Endothelial cell of umbilical vein (primary cell): ENCODE data around the gene ZFYVE9.

Experiments used
- EZH2 ChIP-seq: IDR thresholded peaks from 2 replicates; pipeline ENCODE4 v1.6.1; 2012; ENCODE audit warnings: borderline replicate concordance, low read depth, mild to moderate bottlenecking, moderate library complexity, low read length, inconsistent platforms; ENCODE audit not compliant: severe bottlenecking
- FOS ChIP-seq: IDR thresholded peaks from 2 replicates; pipeline ENCODE4 v1.6.1; 2011; ENCODE audit warnings: mild to moderate bottlenecking, low read length, moderate library complexity, borderline replicate concordance; ENCODE audit not compliant: insufficient read depth
- GATA2 ChIP-seq: IDR thresholded peaks from 2 replicates; pipeline ENCODE4 v1.7.0; 2011; ENCODE audit warnings: low read depth, mild to moderate bottlenecking, moderate library complexity, mixed read lengths, low read length; ENCODE audit not compliant: insufficient read length, insufficient read depth
- JUN ChIP-seq: IDR thresholded peaks from 2 replicates; pipeline ENCODE4 v1.6.1; 2011; ENCODE audit warnings: borderline replicate concordance, low read depth; ENCODE audit not compliant: insufficient read length, insufficient read depth
- MYC ChIP-seq: IDR thresholded peaks from one replicate; pipeline ENCODE4 v1.6.1; 2011; ENCODE audit warnings: mild to moderate bottlenecking, low read depth, low read length
- POLR2A ChIP-seq: IDR thresholded peaks from 2 replicates; pipeline ENCODE4 v1.6.1; 2012; ENCODE audit warnings: low read depth, mild to moderate bottlenecking, control low read depth, low read length
- POLR2AphosphoS5 ChIP-seq: IDR thresholded peaks from 2 replicates; pipeline ENCODE4 v1.6.1; 2012; ENCODE audit warnings: low read depth, mild to moderate bottlenecking, control low read depth, low read length, moderate library complexity; ENCODE audit not compliant: insufficient read depth
- TF ChIP-seq, protein P1 (sequence below), 2 donors: IDR thresholded peaks; 1 replicate in 1 of 2; 2 replicates in 1 of 2; pipeline ENCODE4 v1.5.1; 2011; ENCODE audit warnings: low read length in 2 of 2, mild to moderate bottlenecking in 2 of 2, moderate library complexity in 2 of 2, control low read depth in 1 of 2, inconsistent platforms in 1 of 2, low read depth in 1 of 2; ENCODE audit not compliant: insufficient read depth in 1 of 2; ENCODE audit errors: extremely low read depth in 1 of 2
- TF ChIP-seq, protein P2 (sequence below): IDR thresholded peaks from 2 replicates; pipeline ENCODE4 v1.6.1; 2011; ENCODE audit not compliant: insufficient read depth, insufficient read length

DNA sequence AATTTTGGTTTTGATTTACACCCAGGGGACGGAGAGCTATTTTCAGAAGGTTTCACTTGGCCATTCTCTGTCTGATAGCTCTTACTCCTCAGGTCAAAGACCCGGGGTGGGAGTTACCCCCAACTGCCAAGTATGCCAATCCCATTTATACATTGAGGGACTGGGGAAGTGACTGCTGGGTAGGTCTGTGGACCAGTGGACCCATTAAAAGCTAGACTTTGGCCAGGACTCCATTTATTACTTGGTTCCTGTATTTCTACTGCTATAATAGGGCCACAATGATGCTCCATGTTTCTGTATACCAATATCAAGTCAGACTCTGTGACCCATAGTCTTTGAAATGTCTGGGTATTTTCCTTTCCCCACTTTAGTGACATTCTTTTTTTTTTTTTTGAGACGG, 14.6 kb downstream of the ZFYVE9 start:
- no peak for TF ChIP-seq EZH2
- no peak for TF ChIP-seq POLR2A
- TF ChIP-seq, protein P1, sequence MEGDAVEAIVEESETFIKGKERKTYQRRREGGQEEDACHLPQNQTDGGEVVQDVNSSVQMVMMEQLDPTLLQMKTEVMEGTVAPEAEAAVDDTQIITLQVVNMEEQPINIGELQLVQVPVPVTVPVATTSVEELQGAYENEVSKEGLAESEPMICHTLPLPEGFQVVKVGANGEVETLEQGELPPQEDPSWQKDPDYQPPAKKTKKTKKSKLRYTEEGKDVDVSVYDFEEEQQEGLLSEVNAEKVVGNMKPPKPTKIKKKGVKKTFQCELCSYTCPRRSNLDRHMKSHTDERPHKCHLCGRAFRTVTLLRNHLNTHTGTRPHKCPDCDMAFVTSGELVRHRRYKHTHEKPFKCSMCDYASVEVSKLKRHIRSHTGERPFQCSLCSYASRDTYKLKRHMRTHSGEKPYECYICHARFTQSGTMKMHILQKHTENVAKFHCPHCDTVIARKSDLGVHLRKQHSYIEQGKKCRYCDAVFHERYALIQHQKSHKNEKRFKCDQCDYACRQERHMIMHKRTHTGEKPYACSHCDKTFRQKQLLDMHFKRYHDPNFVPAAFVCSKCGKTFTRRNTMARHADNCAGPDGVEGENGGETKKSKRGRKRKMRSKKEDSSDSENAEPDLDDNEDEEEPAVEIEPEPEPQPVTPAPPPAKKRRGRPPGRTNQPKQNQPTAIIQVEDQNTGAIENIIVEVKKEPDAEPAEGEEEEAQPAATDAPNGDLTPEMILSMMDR (IDR thresholded peaks at IDR 0.05; ENCODE audit: extremely low read depth in 1 of 2, insufficient read depth in 1 of 2, low read depth in 1 of 2, low read length in 2 of 2): no peak
- no peak for TF ChIP-seq POLR2AphosphoS5
- TF ChIP-seq, protein P2, sequence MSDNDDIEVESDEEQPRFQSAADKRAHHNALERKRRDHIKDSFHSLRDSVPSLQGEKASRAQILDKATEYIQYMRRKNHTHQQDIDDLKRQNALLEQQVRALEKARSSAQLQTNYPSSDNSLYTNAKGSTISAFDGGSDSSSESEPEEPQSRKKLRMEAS: no peak
- TF ChIP-seq GATA2: no peak
- no peak for TF ChIP-seq MYC
- no peak for TF ChIP-seq JUN
- TF ChIP-seq FOS: no peak
